Vagina (tissue), 2 donors: ENCODE measurements around the gene MED19.

Experiments used
- POLR2A ChIP-seq, 2 donors: fragments of 450-650 bp; IDR thresholded peaks; one replicate each; pipeline ENCODE4 v1.6.1; 2017; ENCODE audit warnings: antibody characterized with exemption in 2 of 2, mild to moderate bottlenecking in 2 of 2, moderate library complexity in 2 of 2
- POLR2AphosphoS5 ChIP-seq, 2 donors: sonication (generic); formaldehyde crosslinking; IDR thresholded peaks; one replicate each; pipeline ENCODE4 v1.9.0; 2017; ENCODE audit warnings: antibody characterized with exemption in 2 of 2, mild to moderate bottlenecking in 2 of 2, low read depth in 1 of 2; ENCODE audit not compliant: insufficient read depth in 1 of 2

DNA sequence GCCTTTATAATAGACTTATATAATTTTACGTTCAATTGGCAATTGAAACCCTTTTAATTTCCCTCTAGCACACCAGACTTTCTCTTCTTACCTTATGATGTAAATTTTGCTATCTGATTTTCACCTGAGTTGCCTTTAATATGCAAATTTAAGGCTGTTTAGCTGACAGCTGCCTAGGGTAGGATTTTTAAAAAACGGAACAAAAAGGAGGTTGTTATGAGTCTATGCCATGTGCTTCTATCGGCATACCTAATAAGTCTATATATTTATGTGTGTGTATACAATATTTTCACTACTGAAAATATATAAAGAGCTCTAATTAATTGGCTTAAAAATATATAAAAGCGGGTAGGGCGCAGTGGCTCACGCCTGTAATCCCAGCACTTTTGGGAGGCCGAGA lies 17.5 kb upstream of the MED19 start:
- TF ChIP-seq POLR2A (IDR thresholded peaks at IDR 0.05) (no peak), POLR2AphosphoS5 (IDR thresholded peaks at IDR 0.05; ENCODE audit: insufficient read depth in 1 of 2, low read depth in 1 of 2) (no peak)
